Left renal pelvis (tissue), 4 donors: ENCODE measurements around the gene CMTM3. TPM values are rescaled to one million over a fixed set of nuclear protein-coding genes. Genes with fewer than 3 reads are reported as not detected.
"Not testable (repeated sequence)": the region's sequence is repeated elsewhere in the genome, so short reads cannot be mapped to it uniquely, and the experiment has no call there.

Experiments
- DNase-seq, 4 donors: peaks; one replicate each; pipeline ENCODE4 v3.0.0-alpha.2; 2013; ENCODE audit warnings: low read depth in 4 of 4, low spot score in 3 of 4
- polyA plus RNA-seq, 4 donors: library from polyadenylated mRNA; unstranded; fragments of 120-200 nt; gene quantifications; one replicate each; pipeline ENCODE4 v1.2.1, GENCODE V29; 2013; ENCODE audit not compliant: insufficient read length in 4 of 4

Gene CMTM3
- polyA plus RNA-seq, 4 donors, result 61.2 to 84.7 (median 70.0) TPM

- DNase-seq, result no peak
These were observed 53.8 kb downstream of the CMTM3 start for GRCh38 chr16:66658143-66658859.

GRCh38 chr16:66658860-66659190 is 54.3 kb downstream of the CMTM3 start:
- DNase-seq, result no peak

GRCh38 chr16:66660422-66661209 is 56.1 kb downstream of the CMTM3 start:
- DNase-seq, result peak; percentile 55 to 68 (median 64)

- no peak for DNase-seq
These were observed 56.7 kb downstream of the CMTM3 start for GRCh38 chr16:66661210-66661560.

- not testable (repeated sequence) for DNase-seq
These were observed 57.3 kb downstream of the CMTM3 start for GRCh38 chr16:66661671-66662346.

- no peak for DNase-seq
These were observed 58.1 kb downstream of the CMTM3 start for GRCh38 chr16:66662445-66663194.

Other genes starting within 250 kb of the CMTM3 start
- 10 to 100 TPM; 49.6 to 65.2 (median 60.1) TPM for gene CDH5, start 238.0 kb upstream of the CMTM3 start, polyA plus RNA-seq
- 1 to 10 TPM in 3 of 4 donors, under 1 TPM in 1; 0.66 to 2.9 (median 1.5) TPM for gene BEAN1, start 177.4 kb upstream of the CMTM3 start, polyA plus RNA-seq
- 10 to 100 TPM; 31.7 to 44.6 (median 35.2) TPM for gene TK2, start 54.6 kb upstream of the CMTM3 start, polyA plus RNA-seq
- gene CKLF, start 52.1 kb upstream of the CMTM3 start, polyA plus RNA-seq, result 10 to 100 TPM; 34.0 to 44.3 (median 39.7) TPM
- gene CMTM1, start 38.3 kb upstream of the CMTM3 start, polyA plus RNA-seq, result 1 to 10 TPM; 5.2 to 9.8 (median 6.7) TPM
- gene CMTM2, start 25.2 kb upstream of the CMTM3 start, polyA plus RNA-seq, result 1 to 10 TPM in 1 of 4 donors, under 1 TPM in 3; 0.42 to 1.0 (median 0.68) TPM
- 10 to 100 TPM; 21.0 to 67.0 (median 62.7) TPM for gene CMTM4, start 92.0 kb downstream of the CMTM3 start, polyA plus RNA-seq
- 100 to 1,000 TPM; 109 to 161 (median 128) TPM for gene DYNC1LI2, start 146.9 kb downstream of the CMTM3 start, polyA plus RNA-seq
- not detected for gene TERB1, start 196.9 kb downstream of the CMTM3 start, polyA plus RNA-seq
- gene NAE1, start 226.3 kb downstream of the CMTM3 start, polyA plus RNA-seq, result 100 to 1,000 TPM in 1 of 4 donors, 10 to 100 TPM in 3; 62.4 to 102 (median 86.8) TPM
- under 1 TPM in 2 of 4 donors, not detected in 2; 0.29 to 0.53 TPM for gene CA7, start 239.7 kb downstream of the CMTM3 start, polyA plus RNA-seq